ENCODE results near the gene SAMD7. TPM values are rescaled to one million over a fixed set of nuclear protein-coding genes. Genes with fewer than 3 reads are reported as not detected.
A peak's percentile ranks its signal among the peaks of the same experiment; 100 is the strongest.

The SAMD7 gene
- total RNA-seq, 1 experiment from 2014 or later: not detected

- no peak for TF ChIP-seq CTCF (conservative IDR thresholded peaks at IDR 0.05; ENCODE audit: low read depth, low read length)
- no peak for TF ChIP-seq EZH2 (IDR thresholded peaks at IDR 0.05; ENCODE audit: low read length, unreplicated experiment)
- TF ChIP-seq EZH2phosphoT487 (IDR thresholded peaks at IDR 0.05; ENCODE audit: borderline replicate concordance, low read length): no peak
- no peak overlapping the region for H3K4me3 ChIP-seq (ENCODE audit: low read length)
- peaks cover 9% of the 10 kb centered on the region; the same call in 1 of the 2 replicates for H3K36me3 ChIP-seq (ENCODE audit: low read depth, low read length)
- no peaks in the 10 kb centered on the region for H3K9me3 ChIP-seq (ENCODE audit: low read length)
- H3K27me3 ChIP-seq (ENCODE audit: low read length): no peaks in the 10 kb centered on the region
- POLR2A ChIA-PET (ENCODE audit: unreplicated experiment): no interaction called here
- no peak overlapping the region for H3K27ac ChIP-seq (ENCODE audit: low read length)
- ATAC-seq (no peak), DNase-seq (no peak)
- H4K20me1 ChIP-seq (ENCODE audit: low read length): peaks cover 31% of the 10 kb centered on the region
- H3K9me2 ChIP-seq (replicated peaks; ENCODE audit: low read length): no peaks in the 10 kb centered on the region
- no peaks in the 10 kb centered on the region for H3F3A ChIP-seq (ENCODE audit: low read length, unreplicated experiment)
- intact Hi-C loops (cut with micrococcal nuclease): no loop called here
- no peak overlapping the region for H3K9ac ChIP-seq (ENCODE audit: low read length)
- H3K4me2 ChIP-seq (ENCODE audit: low read length): peak overlapping the region; percentile 94; the same call in 1 of the 2 replicates
- H2AFZ ChIP-seq (ENCODE audit: low read length): no peak overlapping the region
- H3K79me2 ChIP-seq (ENCODE audit: low read length): peaks cover 83% of the 10 kb centered on the region
- CTCF ChIA-PET: interaction anchor here (0.6 kb wide), 1 partner anchor 1144 kb away, joined by 3 read pairs; no protein-coding TSS in a partner anchor
- H3K4me1 ChIP-seq (ENCODE audit: insufficient read depth, low read length): peaks cover 15% of the 10 kb centered on the region
- no TSS peak for BruUV-seq (replicated peaks)
Measured at GRCh38 chr3:169969174-169970095, 58.1 kb downstream of the SAMD7 start.

- no peak overlapping the region for H3K4me2 ChIP-seq (ENCODE audit: low read length)
- peaks cover 17% of the 10 kb centered on the region; the same call in 1 of the 2 replicates for H3K36me3 ChIP-seq (ENCODE audit: low read depth, low read length)
- no peaks in the 10 kb centered on the region for H3K9me3 ChIP-seq (ENCODE audit: low read length)
- peaks cover 15% of the 10 kb centered on the region for H3K4me1 ChIP-seq (ENCODE audit: insufficient read depth, low read length)
- DNase-seq (no peak), ATAC-seq (no peak)
- no peaks in the 10 kb centered on the region for H3K27me3 ChIP-seq (ENCODE audit: low read length)
- H3K9me2 ChIP-seq (replicated peaks; ENCODE audit: low read length): no peaks in the 10 kb centered on the region
- no peak overlapping the region for H2AFZ ChIP-seq (ENCODE audit: low read length)
- ChIA-PET CTCF (no interaction called here), POLR2A (ENCODE audit: unreplicated experiment) (interaction anchor here (0.6 kb wide), 1 partner anchor 1790 kb away, joined by 20 read pairs; no protein-coding TSS in a partner anchor)
- TF ChIP-seq CTCF (conservative IDR thresholded peaks at IDR 0.05; ENCODE audit: low read depth, low read length) (no peak), EZH2phosphoT487 (IDR thresholded peaks at IDR 0.05; ENCODE audit: borderline replicate concordance, low read length) (no peak), EZH2 (IDR thresholded peaks at IDR 0.05; ENCODE audit: low read length, unreplicated experiment) (no peak)
- no peak overlapping the region for H3K27ac ChIP-seq (ENCODE audit: low read length)
- intact Hi-C loops (cut with micrococcal nuclease): no loop called here
- H3K79me2 ChIP-seq (ENCODE audit: low read length): peaks cover 89% of the 10 kb centered on the region
- no peak overlapping the region for H3K9ac ChIP-seq (ENCODE audit: low read length)
- H3K4me3 ChIP-seq (ENCODE audit: low read length): no peak overlapping the region
- BruUV-seq (replicated peaks): no TSS peak
- peaks cover 32% of the 10 kb centered on the region for H4K20me1 ChIP-seq (ENCODE audit: low read length)
- no peaks in the 10 kb centered on the region for H3F3A ChIP-seq (ENCODE audit: low read length, unreplicated experiment)
Measured at GRCh38 chr3:169970847-169971246, 59.5 kb downstream of the SAMD7 start.

- H3K36me3 ChIP-seq (ENCODE audit: low read depth, low read length): peaks cover 24% of the 10 kb centered on the region
- no peak for TF ChIP-seq CTCF (conservative IDR thresholded peaks at IDR 0.05; ENCODE audit: low read depth, low read length)
- no peak for TF ChIP-seq EZH2phosphoT487 (IDR thresholded peaks at IDR 0.05; ENCODE audit: borderline replicate concordance, low read length)
- no peak for TF ChIP-seq EZH2 (IDR thresholded peaks at IDR 0.05; ENCODE audit: low read length, unreplicated experiment)
- no peak overlapping the region for H3K4me2 ChIP-seq (ENCODE audit: low read length)
- H3K27ac ChIP-seq (ENCODE audit: low read length): no peak overlapping the region
- no peaks in the 10 kb centered on the region for H3K9me3 ChIP-seq (ENCODE audit: low read length)
- H3K9ac ChIP-seq (ENCODE audit: low read length): no peak overlapping the region
- ATAC-seq (no peak), DNase-seq (no peak)
- CTCF ChIA-PET: no interaction called here
- no peaks in the 10 kb centered on the region for H3K9me2 ChIP-seq (replicated peaks; ENCODE audit: low read length)
- H2AFZ ChIP-seq (ENCODE audit: low read length): no peak overlapping the region
- no peak overlapping the region for H3K4me3 ChIP-seq (ENCODE audit: low read length)
- peaks cover 84% of the 10 kb centered on the region for H3K79me2 ChIP-seq (ENCODE audit: low read length)
- intact Hi-C loops (cut with micrococcal nuclease): no loop called here
- no TSS peak for BruUV-seq (replicated peaks)
- no peaks in the 10 kb centered on the region for H3K27me3 ChIP-seq (ENCODE audit: low read length)
- H3F3A ChIP-seq (ENCODE audit: low read length, unreplicated experiment): no peaks in the 10 kb centered on the region
- H4K20me1 ChIP-seq (ENCODE audit: low read length): peaks cover 32% of the 10 kb centered on the region
- POLR2A ChIA-PET (ENCODE audit: unreplicated experiment): interaction anchor here (0.6 kb wide), 1 partner anchor 1791 kb away, joined by 20 read pairs; no protein-coding TSS in a partner anchor
- peaks cover 15% of the 10 kb centered on the region for H3K4me1 ChIP-seq (ENCODE audit: insufficient read depth, low read length)
Measured at GRCh38 chr3:169971522-169971921, 60.1 kb downstream of the SAMD7 start.
